ENCODE measurements around the gene TEDC1.
"Not testable (repeated sequence)": the region's sequence is repeated elsewhere in the genome, so short reads cannot be mapped to it uniquely, and the experiment has no call there.

Gene TEDC1

DNA sequence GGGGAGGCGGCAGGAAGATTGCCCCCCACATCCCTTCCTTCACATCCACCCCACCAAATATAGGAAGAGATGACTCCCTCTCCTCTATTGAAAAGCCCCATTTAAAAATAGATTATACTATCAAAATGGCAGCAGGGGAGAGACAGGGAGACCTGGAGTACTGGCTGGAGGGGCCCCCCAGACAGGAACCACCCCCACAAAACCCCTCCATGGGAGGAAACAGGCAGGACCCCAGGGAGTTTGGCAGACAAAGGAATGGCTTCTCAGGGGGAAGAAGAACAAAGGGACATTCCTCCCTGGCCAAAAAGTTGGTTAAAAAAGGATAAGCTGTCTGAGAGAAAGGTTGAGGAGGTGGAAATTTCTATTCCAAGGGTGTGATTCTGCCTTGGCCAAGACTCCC is 54.6 kb downstream of the TEDC1 start:
- DNase-seq: not testable (repeated sequence)

DNA sequence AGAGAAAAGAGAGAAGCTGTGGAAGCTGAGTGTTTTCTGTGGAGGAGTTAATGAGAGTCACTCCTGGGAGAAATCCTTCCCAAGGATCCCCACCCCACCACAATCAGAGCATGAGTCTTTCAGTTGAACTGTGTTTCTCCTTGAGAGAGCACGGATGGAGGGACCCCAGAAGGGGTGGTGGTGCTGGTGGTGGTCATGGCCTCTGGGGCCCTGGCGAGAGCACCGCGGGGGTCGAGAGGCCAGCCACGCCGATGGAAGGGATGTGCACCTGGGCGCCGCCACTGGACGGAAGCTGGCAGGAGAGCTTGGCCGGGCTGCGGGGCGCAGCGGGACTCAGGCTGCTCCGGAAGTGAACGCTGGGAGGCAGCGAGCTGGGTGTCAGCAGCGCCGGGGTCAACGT is 55.4 kb downstream of the TEDC1 start:
- DNase-seq: not testable (repeated sequence)

DNA sequence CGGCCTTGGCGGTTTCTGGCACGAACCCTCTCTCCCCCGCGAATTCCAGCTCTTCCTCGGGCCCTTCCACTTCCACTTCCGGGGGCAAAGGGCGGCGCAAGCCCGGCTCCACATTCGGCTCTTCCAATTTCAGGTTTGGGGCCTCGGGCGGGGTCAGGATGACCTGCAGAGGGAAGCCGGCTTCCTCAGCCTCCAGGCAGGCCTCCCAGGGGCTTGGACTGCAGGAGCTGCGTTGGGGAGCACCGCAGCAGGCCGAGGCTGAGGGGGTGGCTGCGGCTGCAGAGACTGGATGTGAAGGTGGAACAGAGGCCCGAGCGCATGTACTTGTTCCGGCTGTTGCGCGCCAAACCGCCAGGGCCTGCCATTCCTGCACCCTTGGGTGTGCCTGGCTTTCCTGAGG is 56.0 kb downstream of the TEDC1 start:
- not testable (repeated sequence) for DNase-seq

DNA sequence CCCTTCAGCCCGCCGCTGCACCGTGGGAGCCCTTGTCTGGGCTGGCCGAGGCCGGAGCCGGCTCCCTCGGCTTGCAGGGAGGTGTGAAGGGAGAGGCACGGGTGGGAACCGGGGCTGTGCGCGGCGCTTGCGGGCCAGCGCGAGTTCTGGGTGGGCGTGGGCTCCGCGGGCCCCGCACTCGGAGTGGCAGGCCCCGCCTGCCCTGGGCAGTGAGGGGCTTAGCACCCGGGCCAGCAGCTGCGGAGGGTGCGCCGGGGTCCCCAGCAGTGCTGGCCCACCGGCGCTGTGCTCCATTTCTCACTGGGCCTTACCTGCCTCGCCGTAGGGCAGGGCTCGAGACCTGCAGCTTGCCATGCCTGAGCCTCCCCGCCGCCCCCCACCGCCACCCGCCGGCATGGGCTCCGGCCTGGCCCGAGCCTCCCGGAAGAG is 56.7 kb downstream of the TEDC1 start:
- DNase-seq: no peak
